CD4-positive, alpha-beta T cell treated with Interleukin-10 for 1 hour (primary cell): ENCODE measurements around the gene GAS6.
"Not testable (repeated sequence)": the region's sequence is repeated elsewhere in the genome, so short reads cannot be mapped to it uniquely, and the experiment has no call there.

ENCODE experiments used
- DNase-seq: peaks from one replicate; pipeline ENCODE4 v3.0.0-alpha.2; 2020

GAS6 gene

GRCh38 chr13:113863524-113864272 lies at the start of gene GAS6:
Gene GAS6 (minus strand): TSS chr13:113864076. CDS start chr13:113863920, 156 bp downstream.
- DNase-seq, result no peak

GRCh38 chr13:113913408-113913807 lies 49.5 kb upstream of the GAS6 start:
- not testable (repeated sequence) for DNase-seq

GRCh38 chr13:113912596-113912995 lies 48.7 kb upstream of the GAS6 start:
- DNase-seq, result no peak

- DNase-seq, result no peak
Measured at GRCh38 chr13:113907635-113908617, 44.0 kb upstream of the GAS6 start.

- DNase-seq, result no peak
Measured at GRCh38 chr13:113906571-113906970, 42.7 kb upstream of the GAS6 start.

GRCh38 chr13:113905942-113906341 lies 42.1 kb upstream of the GAS6 start:
- no peak for DNase-seq

- no peak for DNase-seq
Measured at GRCh38 chr13:113905018-113905417, 41.1 kb upstream of the GAS6 start.

GRCh38 chr13:113904411-113904810 lies 40.5 kb upstream of the GAS6 start:
- DNase-seq, result peak; percentile 44

- DNase-seq, result no peak
Measured at GRCh38 chr13:113903912-113904311, 40.0 kb upstream of the GAS6 start.

GRCh38 chr13:113902986-113903775 lies 39.3 kb upstream of the GAS6 start:
- no peak for DNase-seq

GRCh38 chr13:113902481-113902880 lies 38.6 kb upstream of the GAS6 start:
- no peak for DNase-seq

- no peak for DNase-seq
Measured at GRCh38 chr13:113901642-113902041, 37.8 kb upstream of the GAS6 start.

GRCh38 chr13:113901231-113901630 lies 37.4 kb upstream of the GAS6 start:
- DNase-seq, result no peak

- DNase-seq, result no peak
Measured at GRCh38 chr13:113900646-113901045, 36.8 kb upstream of the GAS6 start.

- DNase-seq, result no peak
Measured at GRCh38 chr13:113898391-113898790, 34.5 kb upstream of the GAS6 start.

- DNase-seq, result no peak
Measured at GRCh38 chr13:113897966-113898365, 34.1 kb upstream of the GAS6 start.

GRCh38 chr13:113897161-113897560 lies 33.3 kb upstream of the GAS6 start:
- DNase-seq, result no peak

- DNase-seq, result no peak
Measured at GRCh38 chr13:113895436-113895835, 31.6 kb upstream of the GAS6 start.

- DNase-seq, result no peak
Measured at GRCh38 chr13:113890774-113891480, 27.1 kb upstream of the GAS6 start.

GRCh38 chr13:113889467-113889866 lies 25.6 kb upstream of the GAS6 start:
- DNase-seq, result no peak

GRCh38 chr13:113888701-113889330 lies 24.9 kb upstream of the GAS6 start:
- no peak for DNase-seq

GRCh38 chr13:113887700-113888201 lies 23.9 kb upstream of the GAS6 start:
- no peak for DNase-seq
